Measurements from ENCODE around the gene TIGD6.

- no peak for TF ChIP-seq CTCF (IDR thresholded peaks at IDR 0.05 in 2 of 3, conservative IDR thresholded peaks at IDR 0.05 in 1 of 3; ENCODE audit: control insufficient read depth in 2 of 3, extremely low read depth in 1 of 3, insufficient read depth in 1 of 3, low read depth in 3 of 3, low read length in 3 of 3)
- TF ChIP-seq ESRRA (IDR thresholded peaks at IDR 0.05; ENCODE audit: low read length): no peak
- TF ChIP-seq CREB1 (IDR thresholded peaks at IDR 0.05; ENCODE audit: low read depth): no peak
Observed at GRCh38 chr5:150020249-150020648, 19.8 kb upstream of the TIGD6 start.

Data from GM12878 (cell line).